Mucosa of rectum (tissue), 2 donors: ENCODE results near the gene ATF7IP.

Experiments used
- H3K27ac ChIP-seq, 2 donors: one replicate each; pipeline ENCODE4 v1.7.0; 2013; ENCODE audit warnings: inconsistent platforms in 2 of 2, low read depth in 2 of 2, low read length in 2 of 2
- H3K27me3 ChIP-seq, 2 donors: one replicate each; pipeline ENCODE4 v1.7.0; 2013; ENCODE audit warnings: low read length in 2 of 2; ENCODE audit not compliant: control insufficient read depth in 2 of 2, insufficient read depth in 2 of 2
- H3K36me3 ChIP-seq, 2 donors: one replicate each; pipeline ENCODE4 v1.7.0; 2013; ENCODE audit warnings: low read length in 2 of 2; ENCODE audit not compliant: control insufficient read depth in 2 of 2, insufficient read depth in 2 of 2
- H3K4me1 ChIP-seq, 2 donors: one replicate each; pipeline ENCODE4 v1.7.0; 2013; ENCODE audit warnings: low read length in 2 of 2, mild to moderate bottlenecking in 1 of 2; ENCODE audit not compliant: control insufficient read depth in 2 of 2, insufficient read depth in 2 of 2
- H3K4me3 ChIP-seq, 2 donors: one replicate each; pipeline ENCODE4 v1.7.0; 2013; ENCODE audit warnings: low read length in 2 of 2
- H3K9ac ChIP-seq, 2 donors: one replicate each; pipeline ENCODE4 v1.7.0; 2013; ENCODE audit warnings: low read length in 2 of 2, low read depth in 1 of 2, mild to moderate bottlenecking in 1 of 2
- H3K9me3 ChIP-seq, 2 donors: one replicate each; pipeline ENCODE4 v1.7.0; 2013; ENCODE audit warnings: low read length in 2 of 2; ENCODE audit not compliant: control insufficient read depth in 2 of 2
- donor health status: healthy.
- donor health status: Normal muscosa, but diverticular disease.

Gene ATF7IP

GRCh38 chr12:14410841-14411569 is 45.5 kb downstream of the ATF7IP start:
- Histone ChIP-seq H3K9ac (no peak overlapping the region), H3K9me3 (no peaks in the 10 kb centered on the region), H3K4me1 (no peaks in the 10 kb centered on the region), H3K27me3 (no peaks in the 10 kb centered on the region), H3K36me3 (no peaks in the 10 kb centered on the region), H3K27ac (no peak overlapping the region), H3K4me3 (no peak overlapping the region)

- peaks cover 0 to 10% of the 10 kb centered on the region in 2 donors for H3K4me1 ChIP-seq
- no peaks in the 10 kb centered on the region for H3K36me3 ChIP-seq
- no peak overlapping the region for H3K27ac ChIP-seq
Measured at GRCh38 chr12:14416658-14417057, 51.2 kb downstream of the ATF7IP start.

DNA sequence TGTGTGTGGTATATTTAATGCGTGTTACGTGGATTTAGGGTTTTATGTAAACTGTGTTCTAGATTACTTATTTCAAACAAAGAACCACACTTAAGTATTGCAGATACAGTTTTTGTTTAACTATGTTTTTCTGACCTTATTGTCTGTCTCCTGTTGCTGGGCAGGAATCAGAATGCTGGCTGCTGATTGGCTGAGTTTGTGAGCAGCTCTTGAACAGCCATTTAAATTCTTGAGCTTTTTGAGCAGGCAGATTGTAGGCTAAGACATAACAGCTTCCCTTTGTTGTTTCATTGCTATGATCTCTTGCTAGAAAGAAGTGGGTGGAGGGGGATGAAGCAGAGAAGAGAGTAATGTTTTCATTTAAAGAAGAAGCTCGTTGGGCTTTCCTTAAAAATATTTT is 52.2 kb downstream of the ATF7IP start:
- no peak overlapping the region for H3K27ac ChIP-seq
- no peak overlapping the region for H3K4me3 ChIP-seq
- H3K9ac ChIP-seq = no peak overlapping the region
- peaks cover 0 to 10% of the 10 kb centered on the region in 2 donors for H3K4me1 ChIP-seq
- H3K36me3 ChIP-seq = no peaks in the 10 kb centered on the region
- H3K9me3 ChIP-seq = no peaks in the 10 kb centered on the region
- no peaks in the 10 kb centered on the region for H3K27me3 ChIP-seq

More at GRCh38 chr12:14416658-14417057, 51.2 kb downstream of the ATF7IP start:
- Histone ChIP-seq H3K27me3 (no peaks in the 10 kb centered on the region), H3K4me3 (no peak overlapping the region), H3K9me3 (no peaks in the 10 kb centered on the region), H3K9ac (no peak overlapping the region)

DNA sequence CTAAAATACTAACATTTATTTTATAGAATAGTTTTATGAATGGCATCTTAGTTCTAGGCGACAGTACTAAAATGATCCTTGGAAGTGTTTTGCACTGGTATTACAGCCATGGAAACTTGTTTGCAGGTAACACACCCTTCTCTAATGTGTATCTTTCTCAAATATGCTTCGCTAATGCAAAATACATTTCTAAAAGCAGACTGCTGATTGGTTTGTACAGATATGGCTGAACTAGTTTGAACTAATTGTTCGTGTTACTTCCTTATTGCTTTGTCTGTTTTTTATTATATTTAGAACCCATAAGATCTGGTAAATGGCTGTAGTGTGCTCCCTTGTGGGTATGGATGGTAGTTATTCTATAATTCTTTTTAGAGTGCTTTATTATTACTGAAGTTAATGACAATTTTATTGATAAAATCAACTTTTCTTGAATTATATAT is 53.0 kb downstream of the ATF7IP start:
- Histone ChIP-seq H3K9ac (no peak overlapping the region), H3K36me3 (no peaks in the 10 kb centered on the region), H3K9me3 (no peaks in the 10 kb centered on the region), H3K4me1 (peaks cover 0 to 10% of the 10 kb centered on the region in 2 donors), H3K27me3 (no peaks in the 10 kb centered on the region), H3K4me3 (peak overlapping the region; percentile 48 to 51), H3K27ac (peak overlapping the region; percentile 11 to 61)

DNA sequence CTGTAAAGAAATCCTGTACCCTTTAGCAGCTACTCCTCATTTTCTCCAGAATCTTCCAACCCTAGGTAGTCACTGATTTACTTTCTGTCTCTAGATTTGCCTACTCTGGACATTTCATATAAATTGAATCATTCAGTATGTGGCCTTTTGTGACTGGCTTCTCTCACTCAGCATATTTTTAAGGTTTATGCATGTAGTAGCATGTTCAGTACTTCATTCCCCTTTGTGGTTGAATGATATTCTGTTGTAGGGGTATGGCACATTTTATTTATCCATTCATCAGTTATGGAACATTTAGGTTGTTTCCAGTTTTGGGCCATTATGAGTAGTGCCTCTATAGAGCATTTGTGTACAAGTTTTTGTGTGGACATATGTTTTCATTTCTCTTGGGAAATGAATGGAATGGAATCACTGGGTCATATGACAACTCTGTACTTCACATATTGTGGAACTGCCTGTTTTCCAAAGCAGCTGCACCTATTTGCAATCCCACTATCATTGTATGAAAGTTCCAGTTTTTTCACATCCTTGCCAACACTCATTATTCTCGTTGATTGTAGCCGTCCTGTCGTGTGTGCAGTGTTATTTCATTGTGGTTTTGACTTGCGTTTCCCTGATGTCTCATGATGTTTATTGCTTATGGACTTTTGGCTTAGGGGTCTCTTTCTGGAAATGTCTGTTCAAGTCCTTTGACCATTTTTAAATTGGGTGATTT is 57.2 kb downstream of the ATF7IP start:
- peaks cover 0 to 10% of the 10 kb centered on the region in 2 donors for H3K4me1 ChIP-seq
- no peak overlapping the region for H3K4me3 ChIP-seq
- H3K27me3 ChIP-seq = no peaks in the 10 kb centered on the region
- no peaks in the 10 kb centered on the region for H3K9me3 ChIP-seq
- H3K36me3 ChIP-seq = peaks cover 13 to 14% of the 10 kb centered on the region in 2 donors
- no peak overlapping the region for H3K9ac ChIP-seq
- no peak overlapping the region for H3K27ac ChIP-seq

- Histone ChIP-seq H3K4me1 (peaks cover 2 to 4% of the 10 kb centered on the region in 2 donors), H3K9me3 (no peaks in the 10 kb centered on the region), H3K9ac (no peak overlapping the region), H3K27ac (no peak overlapping the region), H3K27me3 (no peaks in the 10 kb centered on the region), H3K4me3 (no peak overlapping the region), H3K36me3 (peaks cover 15 to 16% of the 10 kb centered on the region in 2 donors)
Measured at GRCh38 chr12:14424545-14424944, 59.1 kb downstream of the ATF7IP start.

DNA sequence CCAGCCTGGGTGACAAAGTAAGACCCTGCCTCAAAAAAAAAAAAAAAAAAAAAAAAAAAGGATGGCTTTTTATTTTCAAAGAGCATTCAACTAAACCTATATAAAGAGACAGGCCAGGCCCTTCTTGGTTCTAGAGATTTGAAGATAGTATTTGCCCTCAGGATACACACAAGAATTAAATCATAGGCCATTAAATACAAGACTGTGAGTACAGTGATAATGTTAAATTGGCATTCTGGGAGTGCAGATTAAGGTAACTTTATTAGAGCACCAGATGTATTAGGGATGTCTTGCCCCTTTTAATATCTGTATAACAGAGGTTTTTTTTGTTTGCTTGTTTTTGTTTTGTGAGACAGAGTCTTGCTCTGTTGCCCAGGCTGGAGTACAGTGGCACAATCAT is 61.3 kb downstream of the ATF7IP start:
- Histone ChIP-seq H3K36me3 (peaks cover 19 to 21% of the 10 kb centered on the region in 2 donors), H3K9ac (no peak overlapping the region), H3K27ac (no peak overlapping the region), H3K27me3 (no peaks in the 10 kb centered on the region), H3K9me3 (peaks cover 0 to 2% of the 10 kb centered on the region in 2 donors), H3K4me1 (peaks cover 0 to 2% of the 10 kb centered on the region in 2 donors), H3K4me3 (no peak overlapping the region)

- H3K36me3 ChIP-seq = peaks cover 19 to 21% of the 10 kb centered on the region in 2 donors
Measured at GRCh38 chr12:14427929-14428328, 62.4 kb downstream of the ATF7IP start.

DNA sequence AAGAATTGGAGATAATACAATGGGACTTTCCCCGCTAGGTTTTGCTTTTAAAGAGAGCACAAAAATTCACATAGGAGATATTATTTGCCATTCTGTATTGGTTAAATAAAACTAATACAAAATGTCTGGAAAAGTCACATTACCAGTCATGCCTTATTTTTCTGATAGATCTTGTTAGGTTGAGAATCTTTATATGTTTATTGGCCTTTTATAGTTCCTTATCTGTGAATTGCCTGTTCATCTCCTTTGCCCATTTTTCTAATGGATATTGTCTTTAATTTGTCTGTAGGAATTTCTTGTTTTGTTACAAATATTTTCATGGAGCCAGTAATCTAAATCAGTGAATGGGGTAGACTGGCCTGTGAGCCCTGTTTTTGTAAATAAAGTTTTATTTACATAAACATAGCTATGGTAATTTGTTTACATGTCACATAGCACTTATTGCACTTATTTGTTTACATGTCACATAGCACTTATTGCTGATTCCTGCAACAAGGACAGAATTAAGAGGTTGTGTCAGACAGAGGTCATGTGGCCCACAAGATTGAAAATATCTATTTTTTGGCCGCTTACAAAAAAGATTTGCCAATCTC is 65.0 kb downstream of the ATF7IP start:
- H3K27ac ChIP-seq = no peak overlapping the region
- H3K4me1 ChIP-seq = peaks cover 0 to 2% of the 10 kb centered on the region in 2 donors
- no peaks in the 10 kb centered on the region for H3K27me3 ChIP-seq
- H3K9me3 ChIP-seq = peaks cover 0 to 2% of the 10 kb centered on the region in 2 donors
- peaks cover 9 to 22% of the 10 kb centered on the region in 2 donors for H3K36me3 ChIP-seq
- H3K4me3 ChIP-seq = no peak overlapping the region
- H3K9ac ChIP-seq = no peak overlapping the region

More at GRCh38 chr12:14427929-14428328, 62.4 kb downstream of the ATF7IP start:
- Histone ChIP-seq H3K27ac (no peak overlapping the region), H3K27me3 (no peaks in the 10 kb centered on the region), H3K9me3 (peaks cover 0 to 2% of the 10 kb centered on the region in 2 donors), H3K4me3 (no peak overlapping the region), H3K9ac (no peak overlapping the region), H3K4me1 (peaks cover 0 to 2% of the 10 kb centered on the region in 2 donors)

GRCh38 chr12:14431975-14432374 is 66.5 kb downstream of the ATF7IP start:
- no peak overlapping the region for H3K27ac ChIP-seq
- H3K9me3 ChIP-seq = peaks cover 0 to 2% of the 10 kb centered on the region in 2 donors
- peaks cover 0 to 2% of the 10 kb centered on the region in 2 donors for H3K4me1 ChIP-seq
- H3K27me3 ChIP-seq = no peaks in the 10 kb centered on the region
- H3K36me3 ChIP-seq = peaks cover 14 to 25% of the 10 kb centered on the region in 2 donors
- H3K4me3 ChIP-seq = no peak overlapping the region
- no peak overlapping the region for H3K9ac ChIP-seq
